GM12892 (cell line): ENCODE measurements around the gene CDC5L.

ENCODE experiments used
- POLR2AphosphoS5 ChIP-seq: IDR thresholded peaks from 2 replicates; pipeline ENCODE4 v1.6.1; 2011; ENCODE audit warnings: low read depth, low read length, control low read depth
- TAF1 ChIP-seq: IDR thresholded peaks from 2 replicates; pipeline ENCODE4 v1.6.1; 2011; ENCODE audit warnings: low read depth, mild to moderate bottlenecking, control low read depth, low read length, borderline replicate concordance

DNA sequence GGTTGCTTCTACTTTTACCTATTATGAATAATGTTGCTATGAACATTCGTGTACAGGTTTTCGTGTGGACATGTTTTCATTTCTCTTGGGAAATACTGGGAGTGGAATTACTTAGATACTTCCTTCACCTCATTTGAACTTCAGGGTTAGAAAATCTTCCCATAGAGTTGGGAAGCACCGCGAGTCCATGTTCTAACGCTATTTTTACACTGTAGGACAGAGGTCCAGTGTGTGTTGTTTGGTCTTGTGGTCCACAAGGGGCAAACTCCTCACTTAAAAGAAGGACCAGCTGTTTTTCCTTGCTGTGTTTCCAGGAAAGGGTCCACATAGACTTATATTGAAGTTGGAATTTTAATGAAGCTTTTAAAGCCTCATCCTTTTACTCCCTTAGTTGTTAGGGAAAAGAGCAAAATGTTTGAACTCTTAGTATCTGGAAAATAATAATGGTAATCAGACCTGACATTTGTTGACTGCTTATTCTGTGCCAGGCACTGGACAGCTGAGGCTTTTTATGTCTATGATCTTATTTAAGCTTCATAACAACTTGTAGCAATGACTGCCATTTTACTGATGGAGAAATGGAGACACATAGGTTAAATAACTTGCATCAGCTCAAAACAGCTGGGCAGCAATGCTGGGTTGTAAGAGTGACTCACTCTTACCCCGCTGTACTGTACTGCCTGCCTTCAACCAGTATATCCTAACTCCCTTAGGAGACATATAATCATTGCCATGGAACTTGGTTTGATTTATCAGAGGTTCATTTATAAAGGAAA lies 52.0 kb downstream of the CDC5L start:
- no peak for TF ChIP-seq TAF1
- TF ChIP-seq POLR2AphosphoS5 = no peak
